ENCODE results near the gene FAM78A.

FAM78A gene

GRCh38 chr9:131302244-131303075, 26.1 kb upstream of the FAM78A start:
- DNase-seq, result no peak

- no peak for DNase-seq
Observed at GRCh38 chr9:131300444-131300843, 24.1 kb upstream of the FAM78A start.

GRCh38 chr9:131299961-131300347, 23.6 kb upstream of the FAM78A start:
- no peak for DNase-seq

GRCh38 chr9:131299346-131299960, 23.1 kb upstream of the FAM78A start:
- DNase-seq, result no peak

- no peak for DNase-seq
Observed at GRCh38 chr9:131298816-131299215, 22.5 kb upstream of the FAM78A start.

GRCh38 chr9:131298341-131298740, 22.0 kb upstream of the FAM78A start:
- DNase-seq, result no peak

- DNase-seq, result no peak
Observed at GRCh38 chr9:131297903-131298302, 21.6 kb upstream of the FAM78A start.

GRCh38 chr9:131296906-131297500, 20.7 kb upstream of the FAM78A start:
- no peak for DNase-seq

GRCh38 chr9:131296460-131296859, 20.1 kb upstream of the FAM78A start:
- DNase-seq, result no peak

- no peak for DNase-seq
Observed at GRCh38 chr9:131292937-131293336, 16.6 kb upstream of the FAM78A start.

GRCh38 chr9:131291795-131292315, 15.5 kb upstream of the FAM78A start:
- no peak for DNase-seq

- DNase-seq, result no peak
Observed at GRCh38 chr9:131290767-131291370, 14.6 kb upstream of the FAM78A start.

GRCh38 chr9:131290036-131290766, 13.9 kb upstream of the FAM78A start:
- no peak for DNase-seq

GRCh38 chr9:131289301-131290035, 13.2 kb upstream of the FAM78A start, which contains the start of gene PLPP7:
PLPP7 (plus strand) TSS chr9:131289723; CDS start chr9:131289998, 275 bp downstream.
- DNase-seq, result no peak

GRCh38 chr9:131288217-131288616, 11.9 kb upstream of the FAM78A start:
- DNase-seq, result no peak

- no peak for DNase-seq
Observed at GRCh38 chr9:131287359-131287758, 11.0 kb upstream of the FAM78A start.

- no peak for DNase-seq
Observed at GRCh38 chr9:131284856-131285255, 8.5 kb upstream of the FAM78A start.

- peak; percentile 27 for DNase-seq
Observed at GRCh38 chr9:131282688-131283422, 6.5 kb upstream of the FAM78A start.

GRCh38 chr9:131282175-131282574, 5.9 kb upstream of the FAM78A start:
- DNase-seq, result no peak

GRCh38 chr9:131281119-131281965, 5.0 kb upstream of the FAM78A start:
- no peak for DNase-seq
